ENCODE results near the gene ERBIN. TPM values are rescaled to one million over a fixed set of nuclear protein-coding genes. Genes with fewer than 3 reads are reported as not detected.

The ERBIN gene
- total RNA-seq, 1 experiment from 2014 or later, result 88.4 TPM

DNA sequence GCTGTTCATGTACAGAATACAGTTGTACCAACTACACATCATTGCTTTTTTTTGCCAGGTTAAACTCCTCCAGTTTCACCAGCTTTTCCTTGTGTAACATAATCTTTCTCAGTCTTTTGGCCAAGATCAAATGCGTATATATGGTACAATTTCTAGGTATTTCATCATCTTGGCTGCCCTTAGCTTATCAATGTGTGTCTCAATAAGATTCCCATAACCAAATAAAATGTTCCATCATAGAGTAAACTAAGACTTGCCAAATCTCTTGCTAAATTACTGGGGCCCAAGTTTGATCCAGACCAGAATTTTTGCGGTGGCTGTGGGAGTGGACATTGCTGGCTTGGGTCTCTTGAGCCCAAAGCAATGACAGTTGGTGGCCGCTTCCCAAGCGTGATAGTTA is 24.3 kb upstream of the ERBIN start:
- Histone ChIP-seq H3K27ac (ENCODE audit: low read length) (no peak overlapping the region), H3K27me3 (ENCODE audit: control insufficient read depth, insufficient read depth, low read length) (no peaks in the 10 kb centered on the region; the same call in 1 of the 2 replicates), H3K36me3 (ENCODE audit: control insufficient read depth, insufficient read depth, low read length) (no peaks in the 10 kb centered on the region), H3K4me1 (ENCODE audit: control insufficient read depth, insufficient read depth, low read length) (0 out of 2 replicates have a peak, but pooled peaks cover 2% of the 10 kb centered on the region), H3K9me3 (ENCODE audit: control insufficient read depth, insufficient read depth, low read depth, low read length) (no peaks in the 10 kb centered on the region), H3K4me3 (ENCODE audit: low read depth in 2 of 2, low read length in 2 of 2) (no peak overlapping the region)
- no peak for DNase-seq (ENCODE audit: low read depth, low spot score)
- ChIA-PET POLR2A (no interaction called here), CTCF (no interaction called here)
- no peak for ATAC-seq
- in situ Hi-C loops (cut with HindIII; ENCODE audit: low pct_unique_long_range_greater_than_20kb, low sequenced_read_pairs) (no loop called here), intact Hi-C loops (cut with micrococcal nuclease; ENCODE audit: unreplicated experiment) (no loop called here)
- TF ChIP-seq REST (IDR thresholded peaks at IDR 0.05; ENCODE audit: insufficient read depth in 1 of 2, low read depth in 2 of 2, low read length in 1 of 2) (no peak), SIN3A (IDR thresholded peaks at IDR 0.05; ENCODE audit: borderline replicate concordance, insufficient read depth, low read depth, low read length) (no peak), POLR2AphosphoS5 (IDR thresholded peaks at IDR 0.05; ENCODE audit: low read depth, low read length) (no peak), TCF7L2 (IDR thresholded peaks at IDR 0.05; ENCODE audit: low read depth, low read length) (no peak)
- TF ChIP-seq, protein P1, sequence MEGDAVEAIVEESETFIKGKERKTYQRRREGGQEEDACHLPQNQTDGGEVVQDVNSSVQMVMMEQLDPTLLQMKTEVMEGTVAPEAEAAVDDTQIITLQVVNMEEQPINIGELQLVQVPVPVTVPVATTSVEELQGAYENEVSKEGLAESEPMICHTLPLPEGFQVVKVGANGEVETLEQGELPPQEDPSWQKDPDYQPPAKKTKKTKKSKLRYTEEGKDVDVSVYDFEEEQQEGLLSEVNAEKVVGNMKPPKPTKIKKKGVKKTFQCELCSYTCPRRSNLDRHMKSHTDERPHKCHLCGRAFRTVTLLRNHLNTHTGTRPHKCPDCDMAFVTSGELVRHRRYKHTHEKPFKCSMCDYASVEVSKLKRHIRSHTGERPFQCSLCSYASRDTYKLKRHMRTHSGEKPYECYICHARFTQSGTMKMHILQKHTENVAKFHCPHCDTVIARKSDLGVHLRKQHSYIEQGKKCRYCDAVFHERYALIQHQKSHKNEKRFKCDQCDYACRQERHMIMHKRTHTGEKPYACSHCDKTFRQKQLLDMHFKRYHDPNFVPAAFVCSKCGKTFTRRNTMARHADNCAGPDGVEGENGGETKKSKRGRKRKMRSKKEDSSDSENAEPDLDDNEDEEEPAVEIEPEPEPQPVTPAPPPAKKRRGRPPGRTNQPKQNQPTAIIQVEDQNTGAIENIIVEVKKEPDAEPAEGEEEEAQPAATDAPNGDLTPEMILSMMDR (IDR thresholded peaks at IDR 0.05), result no peak
- BruUV-seq (replicated peaks), result no TSS peak

- H3K4me3 ChIP-seq (ENCODE audit: low read depth in 2 of 2, low read length in 2 of 2), result no peak overlapping the region
- no peaks in the 10 kb centered on the region for H3K36me3 ChIP-seq (ENCODE audit: control insufficient read depth, insufficient read depth, low read length)
- ChIA-PET CTCF (no interaction called here), POLR2A (no interaction called here)
- in situ Hi-C loops (cut with HindIII; ENCODE audit: low pct_unique_long_range_greater_than_20kb, low sequenced_read_pairs), result no loop called here
- BruUV-seq (replicated peaks), result no TSS peak
- no peak for TF ChIP-seq TCF7L2 (IDR thresholded peaks at IDR 0.05; ENCODE audit: low read depth, low read length)
- TF ChIP-seq POLR2AphosphoS5 (IDR thresholded peaks at IDR 0.05; ENCODE audit: low read depth, low read length), result no peak
- TF ChIP-seq REST (IDR thresholded peaks at IDR 0.05; ENCODE audit: insufficient read depth in 1 of 2, low read depth in 2 of 2, low read length in 1 of 2), result no peak
- TF ChIP-seq SIN3A (IDR thresholded peaks at IDR 0.05; ENCODE audit: borderline replicate concordance, insufficient read depth, low read depth, low read length), result no peak
- TF ChIP-seq, protein P1 (IDR thresholded peaks at IDR 0.05), result no peak
- ATAC-seq (no peak), DNase-seq (ENCODE audit: low read depth, low spot score) (no peak)
- H3K27me3 ChIP-seq (ENCODE audit: control insufficient read depth, insufficient read depth, low read length), result no peaks in the 10 kb centered on the region; the same call in 1 of the 2 replicates
- intact Hi-C loops (cut with micrococcal nuclease; ENCODE audit: unreplicated experiment), result no loop called here
- H3K4me1 ChIP-seq (ENCODE audit: control insufficient read depth, insufficient read depth, low read length), result 0 out of 2 replicates have a peak, but pooled peaks cover 2% of the 10 kb centered on the region
- H3K27ac ChIP-seq (ENCODE audit: low read length), result no peak overlapping the region
- H3K9me3 ChIP-seq (ENCODE audit: control insufficient read depth, insufficient read depth, low read depth, low read length), result no peaks in the 10 kb centered on the region
Observed at GRCh38 chr5:65903581-65903980, 22.8 kb upstream of the ERBIN start.
